HG02852 (cell line): ENCODE measurements around the gene CNTNAP2.

Source experiments
- ATAC-seq: cut with Tn5 transposase; IDR thresholded peaks from one replicate; pipeline ENCODE4 v1.9.1; 2021; ENCODE audit warnings: mild to moderate bottlenecking, moderate library complexity; ENCODE audit not compliant: unreplicated experiment

The CNTNAP2 gene

DNA sequence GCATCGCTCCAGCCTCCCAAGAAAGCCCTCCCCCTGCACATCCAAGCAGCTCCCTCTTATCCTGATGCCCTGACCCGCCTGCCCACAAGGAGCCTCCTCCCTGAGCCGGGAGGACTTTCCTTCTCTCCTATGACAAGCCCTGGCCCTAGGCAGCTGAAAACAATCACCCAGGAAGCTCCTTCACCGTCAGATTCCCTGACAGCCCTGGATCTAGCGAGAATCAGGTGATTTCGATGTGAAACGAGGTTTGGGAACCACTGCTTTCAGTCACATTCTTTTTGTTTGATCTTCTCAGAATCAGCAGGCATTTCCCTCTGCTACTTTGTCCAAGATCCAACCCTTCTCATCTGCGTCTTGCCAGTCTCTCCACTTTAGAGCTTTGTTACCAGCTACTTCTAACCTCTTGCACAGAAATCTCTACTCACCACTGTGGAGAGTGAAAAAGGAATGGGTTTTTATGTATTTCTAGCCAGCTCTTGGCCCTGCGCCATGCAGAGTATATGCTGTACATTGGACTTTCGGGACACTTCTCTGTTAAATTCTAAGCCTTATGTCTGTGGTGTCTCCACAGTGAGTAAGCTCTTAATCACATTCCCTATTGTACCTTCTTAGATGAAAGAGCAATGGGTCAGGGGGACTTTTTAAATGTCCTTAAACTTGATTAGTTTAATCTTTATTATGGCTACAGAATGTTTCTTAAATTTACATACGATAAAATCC is 2220.8 kb downstream of the CNTNAP2 start:
- ATAC-seq, result no peak

DNA sequence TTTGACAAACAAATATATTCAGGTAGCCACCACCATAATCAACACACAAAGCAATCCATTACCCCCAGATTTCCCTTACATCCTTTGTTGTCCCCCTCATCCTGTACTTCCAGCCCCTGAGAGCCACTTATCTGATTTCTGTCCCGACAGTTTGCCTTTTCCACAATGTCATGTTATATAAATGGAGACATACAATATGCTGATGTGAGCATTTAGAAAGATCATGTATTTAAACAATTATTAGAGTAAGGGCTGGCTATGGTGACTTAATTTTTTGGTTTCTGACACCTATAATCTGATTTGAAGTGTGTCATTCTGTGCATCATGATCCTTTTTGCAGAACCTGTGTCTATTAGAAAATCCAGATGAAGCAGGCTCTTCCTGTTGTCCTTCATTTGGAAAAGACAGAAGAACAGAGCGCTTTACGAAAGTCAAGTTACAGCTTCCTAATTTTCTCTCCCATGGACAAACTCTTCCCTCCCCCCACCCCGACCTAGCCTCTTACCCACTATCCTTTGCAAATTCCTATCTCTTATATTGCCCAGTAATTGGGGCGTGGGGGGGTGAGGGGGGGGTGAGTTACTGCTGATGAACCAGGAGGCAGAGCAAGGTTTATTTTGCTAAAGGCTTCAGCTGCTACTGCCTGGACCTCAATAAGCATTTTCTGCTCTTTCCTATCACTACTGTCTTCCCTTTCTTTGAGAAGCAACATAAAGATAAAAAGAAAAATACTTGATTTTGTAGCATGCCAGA is 2221.6 kb downstream of the CNTNAP2 start:
- ATAC-seq, result no peak

DNA sequence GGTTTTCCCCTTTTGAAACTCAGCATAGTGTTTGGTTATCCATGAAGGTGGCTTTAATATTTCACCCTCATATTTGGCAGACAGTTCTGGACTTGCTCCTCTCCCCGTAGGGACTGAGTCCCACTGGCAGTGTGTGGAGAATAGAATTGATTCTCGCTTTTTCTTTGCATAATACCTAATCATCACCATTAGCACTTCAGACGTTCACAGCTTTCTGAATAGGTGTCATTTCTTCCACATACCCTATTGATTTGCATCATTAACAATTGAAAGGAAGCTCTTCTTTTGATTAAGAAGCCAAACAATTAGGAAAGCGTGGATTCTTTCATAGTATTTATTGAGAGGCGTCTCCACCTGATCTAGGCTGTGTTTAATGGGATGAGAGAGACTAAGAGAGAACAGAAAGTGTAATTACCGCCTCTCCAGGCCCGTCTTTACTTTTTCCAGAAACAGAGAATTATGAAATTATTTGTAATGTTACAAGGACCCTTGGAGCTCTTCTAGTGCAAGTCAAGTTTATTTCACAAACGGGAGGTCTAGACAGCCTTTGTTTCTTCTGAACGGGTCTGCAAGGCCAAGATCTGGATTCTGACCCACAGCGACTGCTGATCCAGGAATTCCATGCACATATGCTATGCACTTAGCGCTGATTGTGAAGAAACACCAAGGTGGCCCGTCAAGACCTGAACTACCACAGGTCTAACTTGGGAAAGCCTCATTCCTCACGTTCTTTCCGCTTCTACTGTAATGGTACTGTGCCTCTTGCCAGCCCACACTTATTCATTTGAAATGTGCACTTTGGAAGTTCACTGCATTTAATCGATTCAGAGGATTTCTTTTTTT is 2224.1 kb downstream of the CNTNAP2 start:
- no peak for ATAC-seq

DNA sequence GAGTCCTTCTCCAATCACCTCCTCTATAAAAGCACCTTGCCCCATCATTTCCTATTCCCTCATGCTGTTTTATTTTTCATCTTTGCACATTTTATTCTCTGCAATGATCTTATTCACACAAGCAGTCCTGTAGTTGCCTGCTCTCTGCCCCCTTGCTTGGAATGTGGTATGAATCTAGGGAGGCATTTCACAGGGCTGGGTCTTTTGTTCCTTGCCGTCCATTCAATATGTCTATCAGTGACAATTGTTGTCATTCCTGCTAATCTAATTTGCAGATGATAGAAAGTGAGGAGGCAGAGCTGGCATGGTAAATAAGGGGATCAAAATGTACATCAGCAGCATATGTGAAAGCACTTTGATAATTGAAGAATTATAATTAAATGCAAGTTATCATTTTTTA is 2227.8 kb downstream of the CNTNAP2 start:
- no peak for ATAC-seq

DNA sequence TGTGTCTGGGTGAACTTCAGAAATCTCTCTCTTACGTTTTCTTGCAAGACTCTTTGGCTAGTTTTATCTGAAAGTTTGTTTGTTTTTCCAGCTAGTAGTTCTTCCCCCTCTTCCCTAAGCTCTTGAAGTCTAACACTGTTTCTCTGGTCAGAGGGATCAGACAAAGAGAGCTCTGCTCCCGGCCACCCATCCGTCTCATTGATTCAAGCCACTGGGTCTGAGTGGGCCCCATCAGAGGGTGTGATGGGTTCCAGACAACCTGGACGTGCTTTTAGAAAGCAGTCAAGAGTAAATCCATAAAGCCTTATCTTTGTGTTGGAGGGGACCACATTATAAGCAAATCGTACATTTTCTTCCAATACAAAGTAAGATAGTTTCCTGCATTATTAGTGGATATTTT is 2231.4 kb downstream of the CNTNAP2 start:
- ATAC-seq, result no peak

DNA sequence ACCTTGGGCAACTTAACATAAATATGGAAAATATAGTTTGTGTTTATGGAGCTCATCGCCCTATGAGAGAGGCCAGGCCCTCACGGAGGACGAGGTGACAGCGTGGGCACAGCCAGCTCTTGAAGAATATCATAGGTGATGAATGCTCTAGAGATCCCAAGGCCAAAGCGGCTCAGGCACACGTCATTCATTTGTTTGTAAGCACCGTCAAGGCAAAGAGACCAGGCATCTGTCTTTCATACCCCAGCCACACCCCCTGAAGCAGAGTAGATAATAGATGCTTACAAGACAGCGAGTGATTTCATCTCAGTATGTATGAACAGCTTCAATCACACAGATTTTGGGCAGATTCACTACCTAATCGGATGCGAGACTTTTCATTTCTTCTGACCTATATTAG is 2231.9 kb downstream of the CNTNAP2 start:
- ATAC-seq, result no peak

DNA sequence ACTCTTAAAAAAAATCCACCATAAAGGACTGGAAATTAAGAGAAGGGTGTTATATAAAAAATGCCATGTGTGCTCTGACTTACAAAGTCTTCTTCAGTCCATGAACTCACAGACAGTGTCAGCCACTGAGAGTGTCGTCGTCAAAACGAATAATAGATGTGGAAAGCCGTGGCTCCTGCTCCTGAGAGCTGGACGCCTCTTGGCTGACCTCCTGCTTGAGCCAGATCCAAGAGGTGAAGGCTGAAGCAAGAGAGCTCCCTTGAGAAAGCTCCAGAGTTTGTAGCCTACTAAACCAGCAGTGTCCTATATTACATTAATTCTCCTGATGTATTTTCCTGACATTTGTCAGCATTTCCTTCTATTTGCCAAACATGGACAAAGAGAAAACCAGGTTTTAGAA is 2239.7 kb downstream of the CNTNAP2 start:
- no peak for ATAC-seq

DNA sequence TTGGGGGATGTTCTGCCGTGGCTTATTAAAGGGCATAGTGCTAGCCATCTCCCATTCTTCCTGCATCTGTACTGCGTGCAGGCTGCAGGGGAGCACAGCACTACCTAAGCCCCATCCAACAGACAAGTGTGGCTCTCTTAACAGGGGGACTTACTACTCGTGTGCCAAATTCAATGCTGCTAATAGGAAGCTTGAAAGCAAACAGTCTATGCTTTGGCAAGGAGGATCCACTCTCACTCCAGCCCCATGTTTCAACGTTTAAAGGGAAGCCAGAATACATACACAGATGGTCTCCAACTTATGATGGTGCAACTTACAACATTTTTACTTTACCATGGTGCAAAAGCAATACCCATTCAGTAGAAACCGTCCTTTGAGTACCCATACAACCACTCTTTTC is 2245.9 kb downstream of the CNTNAP2 start:
- ATAC-seq, result no peak

DNA sequence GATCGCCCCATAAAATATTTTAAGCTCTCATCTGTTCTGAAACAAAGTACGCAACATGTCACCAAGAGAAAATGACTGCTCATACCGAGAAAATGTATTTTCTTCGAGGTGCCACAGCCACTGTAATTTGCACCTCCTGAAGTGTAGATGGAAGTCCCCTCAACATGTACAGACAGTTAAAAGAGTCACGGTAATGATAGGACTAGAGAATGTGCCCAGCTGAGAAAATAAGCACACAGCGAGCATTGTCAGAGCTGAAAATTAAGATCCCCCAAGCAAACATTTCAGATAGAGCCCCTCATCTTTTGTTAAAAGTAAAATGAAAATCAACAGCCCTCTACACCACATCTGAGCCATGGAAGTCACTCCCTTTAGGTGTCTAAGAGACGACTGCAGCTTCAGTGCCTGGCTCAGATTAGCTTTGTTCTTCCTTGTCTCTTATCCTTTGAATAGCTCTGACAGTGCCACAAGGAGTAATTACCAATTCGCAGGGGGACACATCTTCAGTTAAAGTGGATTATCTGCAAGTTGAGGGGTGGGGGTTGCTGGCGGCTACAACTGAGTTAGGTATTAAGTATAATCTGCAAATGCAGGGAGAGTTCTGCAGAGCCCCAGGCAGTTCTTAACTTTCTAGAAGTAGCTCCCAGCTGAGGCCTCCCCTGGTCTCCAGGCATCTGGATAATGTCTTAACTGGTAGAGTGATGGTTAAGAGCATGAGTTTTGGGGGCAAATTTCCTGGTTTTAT is 2251.3 kb downstream of the CNTNAP2 start:
- peak; percentile 80 for ATAC-seq

DNA sequence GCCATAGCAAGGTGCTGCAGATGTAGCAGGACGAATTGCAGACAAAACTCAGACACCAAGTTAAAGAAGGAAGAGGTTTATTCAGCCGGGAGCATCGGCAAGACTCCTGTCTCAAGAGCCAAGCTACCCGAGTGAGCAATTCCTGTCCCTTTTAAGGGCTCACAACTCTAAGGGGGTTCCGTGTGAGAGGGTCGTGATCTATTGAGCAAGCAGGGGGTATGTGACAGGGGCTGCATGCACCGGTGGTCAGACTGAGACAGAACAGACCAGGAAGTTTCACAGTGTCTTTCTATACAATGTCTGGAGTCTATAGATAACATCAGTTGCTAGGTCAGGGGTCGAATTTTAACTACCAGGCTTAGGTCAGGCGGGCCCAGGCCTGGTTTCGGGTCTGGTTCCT is 2252.0 kb downstream of the CNTNAP2 start:
- no peak for ATAC-seq

DNA sequence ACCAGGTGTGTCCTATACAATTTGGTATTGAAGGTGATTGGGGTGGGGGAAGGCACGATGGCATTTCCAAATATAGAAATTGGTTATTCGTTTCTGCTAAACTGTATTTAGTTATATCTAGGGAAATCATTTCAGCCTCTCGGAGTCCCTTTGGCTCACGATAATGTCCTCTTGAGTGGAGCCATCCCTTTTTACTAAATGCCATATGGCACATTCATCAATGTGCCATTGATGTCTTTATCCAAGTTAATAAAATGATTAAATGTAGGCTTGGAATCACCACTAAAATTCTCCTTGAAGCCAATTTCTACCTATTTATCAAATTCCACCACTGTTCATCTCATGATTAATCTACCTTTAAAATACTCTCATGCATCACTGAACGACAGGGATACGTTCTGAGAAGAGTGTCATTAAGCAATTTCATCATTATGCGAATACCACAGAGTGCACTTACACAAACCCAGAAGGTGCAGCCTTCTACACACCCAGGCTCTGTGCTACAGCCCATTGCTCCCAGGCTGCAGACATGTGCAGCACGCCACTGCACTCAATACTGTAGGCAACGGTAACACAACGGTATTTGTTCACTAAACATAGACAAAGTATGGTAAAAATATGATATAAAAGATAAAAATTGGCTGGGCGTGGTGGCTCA is 2254.8 kb downstream of the CNTNAP2 start:
- no peak for ATAC-seq

DNA sequence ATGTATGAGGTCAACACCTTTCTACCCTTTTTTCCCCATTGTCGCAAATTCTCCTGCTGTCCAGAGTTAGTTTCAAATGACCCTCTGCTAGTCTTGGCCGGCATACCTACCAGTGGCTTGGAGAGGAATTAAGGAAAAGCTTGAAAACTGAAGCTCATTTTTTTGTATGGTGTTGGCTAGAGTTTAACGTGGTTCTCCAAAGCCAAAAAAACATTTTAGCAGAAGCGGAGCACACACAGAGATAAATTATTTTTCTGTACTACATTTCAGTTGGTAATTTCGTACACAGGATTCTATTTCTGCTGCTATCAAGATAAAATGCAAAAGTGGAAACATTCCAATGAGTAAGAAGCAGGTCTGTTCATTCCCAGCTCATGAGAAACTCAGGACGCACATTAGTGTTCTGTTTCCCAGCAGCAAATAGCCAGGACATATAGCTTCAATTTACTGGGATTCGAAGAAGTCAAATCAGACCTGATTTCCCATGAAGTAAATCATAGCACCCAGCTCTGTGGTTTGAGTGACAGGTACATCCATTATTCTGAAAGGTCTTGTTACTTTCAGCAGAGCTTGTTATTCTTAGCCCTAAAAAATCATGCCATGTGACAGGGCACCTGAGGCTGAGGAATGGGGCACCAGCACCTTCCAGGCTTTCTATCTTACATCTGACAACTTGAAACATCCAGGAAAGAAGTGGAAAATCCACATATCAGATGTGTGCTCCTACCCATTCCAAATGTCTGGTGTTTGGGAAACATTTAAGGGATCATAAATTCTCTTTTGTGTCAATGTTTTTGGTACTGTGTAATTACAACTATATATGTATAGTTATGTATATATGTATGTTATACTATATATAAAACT is 2258.0 kb downstream of the CNTNAP2 start:
- ATAC-seq, result no peak

DNA sequence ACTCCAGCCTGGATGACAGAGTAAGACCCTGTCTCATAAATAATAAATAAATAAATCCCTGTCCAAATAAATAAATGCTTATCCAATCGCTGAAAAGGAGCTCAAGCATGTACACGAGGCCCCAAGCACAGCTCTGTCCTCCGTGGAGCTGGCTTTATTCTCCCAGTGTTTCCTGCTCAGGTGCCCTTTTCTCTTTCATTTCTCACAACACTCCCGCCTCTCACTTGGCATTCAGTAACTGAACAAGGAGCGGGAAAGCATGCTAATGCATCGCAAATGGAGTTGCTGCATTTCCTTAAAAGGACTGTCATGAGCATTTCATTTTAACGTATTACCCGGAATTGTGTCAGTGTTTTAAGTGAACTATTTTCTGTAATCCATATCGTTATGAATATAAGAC is 2263.1 kb downstream of the CNTNAP2 start:
- no peak for ATAC-seq

DNA sequence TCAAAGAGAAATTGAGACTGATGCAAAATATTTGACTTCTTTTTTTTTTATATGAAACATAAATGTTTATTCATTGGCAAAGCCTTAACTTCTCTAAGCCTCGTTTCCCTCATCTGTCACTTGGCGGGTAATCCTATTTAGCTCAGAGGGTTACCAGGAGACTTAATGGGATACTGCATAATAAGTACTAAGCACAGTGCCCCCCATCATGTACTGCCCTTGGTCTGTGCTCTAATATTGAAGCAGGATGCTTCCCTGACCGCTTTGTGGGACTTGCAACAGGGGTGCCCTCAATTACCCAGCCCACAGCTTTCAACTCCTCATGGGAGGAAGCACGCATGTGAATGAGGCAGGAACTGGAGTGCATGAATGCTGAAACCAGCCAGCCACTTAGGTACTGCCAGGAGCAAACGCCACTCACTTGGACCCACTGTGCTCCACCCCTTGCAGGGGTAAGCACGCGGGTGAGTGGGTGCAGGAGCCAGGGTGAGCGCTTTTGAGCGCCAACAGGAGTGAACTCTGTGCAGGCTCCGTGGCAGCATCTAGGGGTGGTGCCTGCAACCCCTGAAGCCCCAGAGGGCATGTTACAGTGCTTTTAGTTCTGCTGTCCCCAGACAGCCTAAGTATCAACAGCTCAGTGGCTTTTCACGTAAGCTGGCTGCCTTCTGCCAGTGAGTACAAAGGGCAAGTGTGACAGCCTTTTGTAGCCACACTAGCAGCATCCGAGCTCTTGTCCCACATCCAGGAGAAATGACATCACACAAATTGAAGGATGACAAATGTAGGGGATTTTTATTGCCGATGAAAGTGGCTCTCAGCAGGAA is 2264.2 kb downstream of the CNTNAP2 start:
- ATAC-seq, result no peak

DNA sequence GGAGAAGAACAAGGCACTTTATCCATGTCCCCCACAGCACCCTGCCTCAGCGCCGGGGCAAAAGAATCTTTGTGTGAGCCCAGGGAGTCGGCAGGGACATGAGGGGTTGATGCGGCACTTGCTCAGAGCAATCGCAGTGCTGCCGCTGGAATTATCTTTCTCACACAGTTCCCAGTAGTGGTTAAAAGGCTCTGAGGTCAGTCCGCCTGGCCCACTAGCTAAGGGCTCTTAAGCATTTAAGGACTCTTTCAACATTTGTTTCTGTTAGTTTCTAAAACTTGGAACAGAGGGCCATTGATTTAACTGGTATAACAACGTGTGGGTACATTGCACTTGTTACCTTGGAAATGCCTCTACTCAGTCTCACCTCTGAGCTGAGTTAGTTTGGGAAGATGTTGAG is 2266.0 kb downstream of the CNTNAP2 start:
- no peak for ATAC-seq

DNA sequence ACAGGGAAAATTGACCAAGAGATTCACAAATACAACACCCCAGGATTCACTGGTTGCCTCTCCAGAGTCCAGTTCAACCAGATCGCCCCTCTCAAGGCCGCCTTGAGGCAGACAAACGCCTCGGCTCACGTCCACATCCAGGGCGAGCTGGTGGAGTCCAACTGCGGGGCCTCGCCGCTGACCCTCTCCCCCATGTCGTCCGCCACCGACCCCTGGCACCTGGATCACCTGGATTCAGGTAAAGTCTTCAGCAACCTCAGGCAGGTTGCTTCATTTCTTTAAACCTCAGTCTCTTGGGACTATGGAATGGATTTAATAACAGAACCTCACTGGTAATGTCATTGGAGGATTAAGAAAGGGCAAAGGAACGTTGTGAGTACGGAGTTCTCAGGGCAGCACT is 2267.1 kb downstream of the CNTNAP2 start:
- ATAC-seq, result no peak

DNA sequence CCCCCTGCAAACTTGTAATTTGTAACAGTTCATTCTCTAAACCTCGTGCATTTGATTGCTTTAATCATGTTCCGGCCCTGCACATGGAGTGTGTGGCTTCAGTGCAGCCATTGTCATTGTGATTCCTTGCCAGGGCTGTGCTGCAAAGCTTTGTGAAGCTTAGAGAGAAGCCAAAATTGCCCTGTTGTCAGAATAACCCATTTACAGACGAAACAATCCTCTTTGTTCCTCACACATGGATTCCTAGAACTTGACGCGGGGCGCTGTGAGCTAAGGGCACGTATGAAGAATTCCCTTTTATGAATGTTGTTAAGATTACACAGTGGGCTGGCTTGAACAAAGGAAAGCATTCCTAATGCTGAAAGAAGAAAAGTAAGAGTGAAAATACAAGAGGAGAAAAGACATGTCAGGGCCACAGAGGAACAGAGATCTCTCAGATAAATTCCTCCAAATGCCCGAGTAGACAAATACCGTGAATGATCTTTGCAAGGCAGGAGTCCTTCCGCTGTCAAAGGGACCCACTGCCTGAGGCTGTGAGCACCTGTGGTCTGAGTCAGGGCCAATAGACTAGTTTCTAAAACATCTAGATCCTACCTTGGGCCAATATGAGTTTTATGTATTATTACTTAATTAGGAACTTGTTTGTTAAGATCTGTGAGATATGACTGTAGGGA is 2268.5 kb downstream of the CNTNAP2 start:
- ATAC-seq, result no peak

DNA sequence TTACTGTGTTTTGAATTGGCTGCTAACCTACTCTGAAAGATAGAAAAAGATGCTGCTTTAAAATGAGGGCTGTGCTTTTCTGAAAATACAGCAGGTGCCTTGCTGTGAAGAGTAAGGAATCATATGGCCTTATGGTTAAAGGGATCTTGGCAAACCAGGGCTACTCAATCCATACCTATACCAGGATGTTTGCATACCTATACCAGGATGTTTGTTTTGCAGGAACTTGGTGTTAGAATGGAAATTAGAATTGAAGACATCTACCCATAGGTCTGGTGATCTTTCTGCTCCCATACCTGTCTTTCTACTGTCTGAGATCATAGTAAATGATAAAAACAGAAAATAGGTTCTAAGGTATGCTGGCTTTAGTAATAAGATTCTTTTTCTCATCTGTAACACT is 2273.8 kb downstream of the CNTNAP2 start:
- no peak for ATAC-seq
